GM15510 (cell line): Measurements from ENCODE around the gene VEGFC.

Experiments used
- POLR2A ChIP-seq: IDR thresholded peaks from 3 replicates; pipeline ENCODE4 v1.6.1; 2011; ENCODE audit warnings: borderline replicate concordance; ENCODE audit not compliant: insufficient read length; ENCODE audit errors: extremely low read depth

The VEGFC gene

GRCh38 chr4:176718881-176719280 is 73.8 kb downstream of the VEGFC start:
- no peak for TF ChIP-seq POLR2A

- TF ChIP-seq POLR2A, result no peak
These were observed 75.5 kb downstream of the VEGFC start for GRCh38 chr4:176717237-176717636.

- no peak for TF ChIP-seq POLR2A
These were observed 83.3 kb downstream of the VEGFC start for GRCh38 chr4:176709417-176709816.

- TF ChIP-seq POLR2A, result no peak
These were observed 83.9 kb downstream of the VEGFC start for GRCh38 chr4:176708771-176709311.

- TF ChIP-seq POLR2A, result no peak
These were observed 102.0 kb downstream of the VEGFC start for GRCh38 chr4:176690716-176691115.

- no peak for TF ChIP-seq POLR2A
These were observed 112.0 kb downstream of the VEGFC start for GRCh38 chr4:176680668-176681180.

- no peak for TF ChIP-seq POLR2A
These were observed 115.8 kb downstream of the VEGFC start for GRCh38 chr4:176676901-176677300.

- no peak for TF ChIP-seq POLR2A
These were observed 116.9 kb downstream of the VEGFC start for GRCh38 chr4:176675810-176676209.

- no peak for TF ChIP-seq POLR2A
These were observed 121.2 kb downstream of the VEGFC start for GRCh38 chr4:176671532-176671931.

GRCh38 chr4:176668324-176668723 is 124.4 kb downstream of the VEGFC start:
- TF ChIP-seq POLR2A, result no peak

- no peak for TF ChIP-seq POLR2A
These were observed 127.8 kb downstream of the VEGFC start for GRCh38 chr4:176664964-176665363.

- no peak for TF ChIP-seq POLR2A
These were observed 132.2 kb downstream of the VEGFC start for GRCh38 chr4:176660561-176660960.

GRCh38 chr4:176656108-176656507 is 136.6 kb downstream of the VEGFC start:
- no peak for TF ChIP-seq POLR2A

GRCh38 chr4:176654565-176655216 is 138.0 kb downstream of the VEGFC start:
- no peak for TF ChIP-seq POLR2A

- no peak for TF ChIP-seq POLR2A
These were observed 139.1 kb downstream of the VEGFC start for GRCh38 chr4:176653401-176654220.
